H7 (cell line): ENCODE data around the gene FBXO21. TPM values are rescaled to one million over a fixed set of nuclear protein-coding genes. Genes with fewer than 3 reads are reported as not detected.

Source experiments
- total RNA-seq: library from RNA; depleted of rRNA; stranded (reverse); fragments of >200 nt; shearing (Covaris generic); gene quantifications from 2 replicates; pipeline ENCODE4 v1.2.3, GENCODE V29; 2014; rRNA removed

FBXO21 gene
- total RNA-seq, 1 experiment from 2014 or later: 44.1 TPM

Other genes with a start within 250 kb of the FBXO21 start
- gene TESC, start 91.1 kb downstream of the FBXO21 start, total RNA-seq: 15.8 and 18.3 TPM in 2 replicates
- 0.35 and 0.48 TPM in 2 replicates for gene NOS1, start 171.2 kb upstream of the FBXO21 start, total RNA-seq